SK-N-SH treated with all-trans-retinoic acid at 6 μM for 48 hours (cell line): ENCODE results near the gene LHFPL2.

Experiments
- ARNTL ChIP-seq: fragments of 450-650 bp; formaldehyde crosslinking; IDR thresholded peaks from 2 replicates; pipeline ENCODE4 v1.5.0; 2020; ENCODE audit warnings: low read depth, mild to moderate bottlenecking, moderate library complexity, borderline replicate concordance
- CSDC2 ChIP-seq: fragments of 250-450 bp; sonication (Bioruptor Pico); IDR thresholded peaks from 2 replicates; pipeline ENCODE4 v1.5.0; 2020; ENCODE audit warnings: mild to moderate bottlenecking, moderate library complexity
- ESRRG ChIP-seq: fragments of 250-450 bp; sonication (Bioruptor Pico); IDR thresholded peaks from 2 replicates; pipeline ENCODE4 v1.6.1; 2021; ENCODE audit warnings: mild to moderate bottlenecking
- GLIS3 ChIP-seq: fragments of 250-450 bp; sonication (Bioruptor Pico); IDR thresholded peaks from 2 replicates; pipeline ENCODE4 v1.5.0; 2020; ENCODE audit warnings: mild to moderate bottlenecking, moderate library complexity
- PPARA ChIP-seq: fragments of 250-450 bp; sonication (Bioruptor Pico); IDR thresholded peaks from 2 replicates; pipeline ENCODE4 v1.5.0; 2020; ENCODE audit warnings: mild to moderate bottlenecking, borderline replicate concordance
- RARB ChIP-seq: fragments of 250-450 bp; sonication (Bioruptor Pico); IDR thresholded peaks from 2 replicates; pipeline ENCODE4 v1.8.0; 2021; ENCODE audit warnings: mild to moderate bottlenecking, moderate library complexity
- ZC3H10 ChIP-seq: fragments of 250-450 bp; sonication (Bioruptor Pico); IDR thresholded peaks from 2 replicates; pipeline ENCODE4 v1.5.1; 2021; ENCODE audit warnings: mild to moderate bottlenecking, moderate library complexity
- ZFP3 ChIP-seq: fragments of 250-450 bp; sonication (Bioruptor Pico); IDR thresholded peaks from 2 replicates; pipeline ENCODE4 v1.5.0; 2020; ENCODE audit warnings: mild to moderate bottlenecking, moderate library complexity
- ZFP30 ChIP-seq: fragments of 450-650 bp; formaldehyde crosslinking; IDR thresholded peaks from 2 replicates; pipeline ENCODE4 v1.5.0; 2022; ENCODE audit warnings: mild to moderate bottlenecking, moderate library complexity
- TF ChIP-seq, protein P1 (sequence below): fragments of 250-450 bp; sonication (Bioruptor Pico); IDR thresholded peaks from 2 replicates; pipeline ENCODE4 v1.8.0; 2020; ENCODE audit warnings: mild to moderate bottlenecking, moderate library complexity, borderline replicate concordance
- TF ChIP-seq, protein P2 (sequence below): fragments of 250-450 bp; sonication (Bioruptor Pico); IDR thresholded peaks from 2 replicates; pipeline ENCODE4 v1.5.1; 2020; ENCODE audit warnings: low read depth, mild to moderate bottlenecking, moderate library complexity
- TF ChIP-seq, protein P3 (sequence below): fragments of 250-450 bp; sonication (Bioruptor Pico); IDR thresholded peaks from 2 replicates; pipeline ENCODE4 v1.8.0; 2021; ENCODE audit warnings: low read depth, mild to moderate bottlenecking, moderate library complexity, borderline replicate concordance
- TF ChIP-seq, protein P4 (sequence below): fragments of 250-450 bp; sonication (Bioruptor Pico); IDR thresholded peaks from 2 replicates; pipeline ENCODE4 v1.5.0; 2020; ENCODE audit warnings: mild to moderate bottlenecking, moderate library complexity

DNA sequence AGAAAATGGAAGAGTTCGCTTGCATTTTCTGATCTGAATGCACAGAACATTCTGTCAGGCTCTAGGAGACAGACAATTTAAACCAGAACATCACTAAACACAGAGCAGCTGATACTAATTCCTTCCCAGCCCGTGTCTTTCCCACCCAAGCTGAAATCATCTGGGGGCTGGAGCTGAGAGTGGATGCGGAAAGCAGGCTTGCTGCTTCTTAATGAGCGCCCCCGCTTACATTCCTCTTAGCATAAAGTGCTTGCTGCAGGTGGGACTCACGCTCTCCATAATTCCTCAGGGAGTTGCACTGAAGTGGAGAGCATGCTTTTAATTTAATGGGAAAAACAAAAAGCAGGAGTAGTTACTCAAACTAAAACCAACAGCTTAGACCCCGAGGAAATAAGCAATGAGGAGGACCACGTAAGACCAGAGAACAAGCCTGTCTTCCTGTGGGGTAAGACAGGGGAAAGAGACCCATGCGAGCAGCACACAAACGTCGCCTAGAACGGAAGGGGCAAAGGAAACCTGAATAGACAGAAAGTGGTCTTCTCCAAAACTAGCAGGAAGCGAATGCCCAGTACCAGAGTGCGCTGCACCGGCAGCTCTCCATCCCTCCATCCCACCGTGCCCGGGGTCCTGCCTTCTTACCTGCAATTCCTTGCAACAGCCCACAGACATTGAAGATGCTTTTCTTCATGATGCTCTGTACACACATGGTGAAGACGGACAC lies 139.3 kb downstream of the LHFPL2 start:
- TF ChIP-seq ARNTL (CRISPR knock-in tag) (no peak), ZC3H10 (no peak), ZFP3 (no peak), GLIS3 (CRISPR knock-in tag) (no peak), ZFP30 (no peak), CSDC2 (CRISPR knock-in tag) (no peak), ESRRG (CRISPR knock-in tag) (no peak), PPARA (CRISPR knock-in tag) (no peak), RARB (CRISPR knock-in tag) (no peak)
- TF ChIP-seq, protein P1, sequence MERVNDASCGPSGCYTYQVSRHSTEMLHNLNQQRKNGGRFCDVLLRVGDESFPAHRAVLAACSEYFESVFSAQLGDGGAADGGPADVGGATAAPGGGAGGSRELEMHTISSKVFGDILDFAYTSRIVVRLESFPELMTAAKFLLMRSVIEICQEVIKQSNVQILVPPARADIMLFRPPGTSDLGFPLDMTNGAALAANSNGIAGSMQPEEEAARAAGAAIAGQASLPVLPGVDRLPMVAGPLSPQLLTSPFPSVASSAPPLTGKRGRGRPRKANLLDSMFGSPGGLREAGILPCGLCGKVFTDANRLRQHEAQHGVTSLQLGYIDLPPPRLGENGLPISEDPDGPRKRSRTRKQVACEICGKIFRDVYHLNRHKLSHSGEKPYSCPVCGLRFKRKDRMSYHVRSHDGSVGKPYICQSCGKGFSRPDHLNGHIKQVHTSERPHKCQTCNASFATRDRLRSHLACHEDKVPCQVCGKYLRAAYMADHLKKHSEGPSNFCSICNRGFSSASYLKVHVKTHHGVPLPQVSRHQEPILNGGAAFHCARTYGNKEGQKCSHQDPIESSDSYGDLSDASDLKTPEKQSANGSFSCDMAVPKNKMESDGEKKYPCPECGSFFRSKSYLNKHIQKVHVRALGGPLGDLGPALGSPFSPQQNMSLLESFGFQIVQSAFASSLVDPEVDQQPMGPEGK (CRISPR knock-in tag): no peak
- TF ChIP-seq, protein P2, sequence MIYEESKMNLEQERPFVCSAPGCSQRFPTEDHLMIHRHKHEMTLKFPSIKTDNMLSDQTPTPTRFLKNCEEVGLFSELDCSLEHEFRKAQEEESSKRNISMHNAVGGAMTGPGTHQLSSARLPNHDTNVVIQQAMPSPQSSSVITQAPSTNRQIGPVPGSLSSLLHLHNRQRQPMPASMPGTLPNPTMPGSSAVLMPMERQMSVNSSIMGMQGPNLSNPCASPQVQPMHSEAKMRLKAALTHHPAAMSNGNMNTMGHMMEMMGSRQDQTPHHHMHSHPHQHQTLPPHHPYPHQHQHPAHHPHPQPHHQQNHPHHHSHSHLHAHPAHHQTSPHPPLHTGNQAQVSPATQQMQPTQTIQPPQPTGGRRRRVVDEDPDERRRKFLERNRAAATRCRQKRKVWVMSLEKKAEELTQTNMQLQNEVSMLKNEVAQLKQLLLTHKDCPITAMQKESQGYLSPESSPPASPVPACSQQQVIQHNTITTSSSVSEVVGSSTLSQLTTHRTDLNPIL (CRISPR knock-in tag): no peak
- TF ChIP-seq, protein P3, sequence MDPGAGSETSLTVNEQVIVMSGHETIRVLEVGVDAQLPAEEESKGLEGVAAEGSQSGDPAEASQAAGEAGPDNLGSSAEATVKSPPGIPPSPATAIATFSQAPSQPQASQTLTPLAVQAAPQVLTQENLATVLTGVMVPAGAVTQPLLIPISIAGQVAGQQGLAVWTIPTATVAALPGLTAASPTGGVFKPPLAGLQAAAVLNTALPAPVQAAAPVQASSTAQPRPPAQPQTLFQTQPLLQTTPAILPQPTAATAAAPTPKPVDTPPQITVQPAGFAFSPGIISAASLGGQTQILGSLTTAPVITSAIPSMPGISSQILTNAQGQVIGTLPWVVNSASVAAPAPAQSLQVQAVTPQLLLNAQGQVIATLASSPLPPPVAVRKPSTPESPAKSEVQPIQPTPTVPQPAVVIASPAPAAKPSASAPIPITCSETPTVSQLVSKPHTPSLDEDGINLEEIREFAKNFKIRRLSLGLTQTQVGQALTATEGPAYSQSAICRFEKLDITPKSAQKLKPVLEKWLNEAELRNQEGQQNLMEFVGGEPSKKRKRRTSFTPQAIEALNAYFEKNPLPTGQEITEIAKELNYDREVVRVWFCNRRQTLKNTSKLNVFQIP (CRISPR knock-in tag): no peak
- TF ChIP-seq, protein P4, sequence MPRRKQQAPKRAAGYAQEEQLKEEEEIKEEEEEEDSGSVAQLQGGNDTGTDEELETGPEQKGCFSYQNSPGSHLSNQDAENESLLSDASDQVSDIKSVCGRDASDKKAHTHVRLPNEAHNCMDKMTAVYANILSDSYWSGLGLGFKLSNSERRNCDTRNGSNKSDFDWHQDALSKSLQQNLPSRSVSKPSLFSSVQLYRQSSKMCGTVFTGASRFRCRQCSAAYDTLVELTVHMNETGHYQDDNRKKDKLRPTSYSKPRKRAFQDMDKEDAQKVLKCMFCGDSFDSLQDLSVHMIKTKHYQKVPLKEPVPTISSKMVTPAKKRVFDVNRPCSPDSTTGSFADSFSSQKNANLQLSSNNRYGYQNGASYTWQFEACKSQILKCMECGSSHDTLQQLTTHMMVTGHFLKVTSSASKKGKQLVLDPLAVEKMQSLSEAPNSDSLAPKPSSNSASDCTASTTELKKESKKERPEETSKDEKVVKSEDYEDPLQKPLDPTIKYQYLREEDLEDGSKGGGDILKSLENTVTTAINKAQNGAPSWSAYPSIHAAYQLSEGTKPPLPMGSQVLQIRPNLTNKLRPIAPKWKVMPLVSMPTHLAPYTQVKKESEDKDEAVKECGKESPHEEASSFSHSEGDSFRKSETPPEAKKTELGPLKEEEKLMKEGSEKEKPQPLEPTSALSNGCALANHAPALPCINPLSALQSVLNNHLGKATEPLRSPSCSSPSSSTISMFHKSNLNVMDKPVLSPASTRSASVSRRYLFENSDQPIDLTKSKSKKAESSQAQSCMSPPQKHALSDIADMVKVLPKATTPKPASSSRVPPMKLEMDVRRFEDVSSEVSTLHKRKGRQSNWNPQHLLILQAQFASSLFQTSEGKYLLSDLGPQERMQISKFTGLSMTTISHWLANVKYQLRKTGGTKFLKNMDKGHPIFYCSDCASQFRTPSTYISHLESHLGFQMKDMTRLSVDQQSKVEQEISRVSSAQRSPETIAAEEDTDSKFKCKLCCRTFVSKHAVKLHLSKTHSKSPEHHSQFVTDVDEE (CRISPR knock-in tag): no peak
